WTC11 (cell line): Measurements from ENCODE around the gene DIP2A. TPM values are rescaled to one million over a fixed set of nuclear protein-coding genes. Genes with fewer than 3 reads are reported as not detected.

Source experiments
- ATAC-seq: fragments of 200-7000 bp; cut with Tn5 transposase; 2 replicates; pipeline ENCODE4 v1.10.0; 2021; ENCODE audit warnings: mild to moderate bottlenecking, moderate library complexity
- CTCF ChIA-PET: fragments of 300-600 bp; sonication (Branson Sonifier 250); formaldehyde crosslinking; loops from one replicate; lab custom pipeline; 2021; ENCODE audit warnings: antibody characterized with exemption; lab: Charles Lee
- POLR2A ChIA-PET: fragments of 350-600 bp; sonication (Branson Sonifier 250); formaldehyde crosslinking; loops from one replicate; lab custom pipeline; 2021; ENCODE audit warnings: antibody characterized with exemption; lab: Charles Lee
- DNase-seq: peaks from one replicate; pipeline ENCODE4 v3.0.0; 2021; ENCODE audit warnings: low spot score
- H3K27ac Mint-ChIP-seq: 2 replicates; pipeline ENCODE4 v1.8.0; 2021; ENCODE audit warnings: mixed read lengths
- H3K27me3 Mint-ChIP-seq: 2 replicates; pipeline ENCODE4 v1.8.0; 2021; ENCODE audit warnings: low read depth, mild to moderate bottlenecking, moderate library complexity, mixed read lengths
- H3K36me3 Mint-ChIP-seq: 2 replicates; pipeline ENCODE4 v1.8.0; 2021; ENCODE audit warnings: mixed read lengths
- H3K4me1 Mint-ChIP-seq: 2 replicates; pipeline ENCODE4 v1.8.0; 2022; ENCODE audit warnings: mixed read lengths
- H3K4me3 Mint-ChIP-seq: 2 replicates; pipeline ENCODE4 v1.8.0; 2021; ENCODE audit warnings: mild to moderate bottlenecking, moderate library complexity, mixed read lengths
- H3K9me3 Mint-ChIP-seq: 2 replicates; pipeline ENCODE4 v1.8.0; 2021; ENCODE audit warnings: mixed read lengths
- CREM ChIP-seq: sonication (generic); formaldehyde crosslinking; IDR thresholded peaks from 2 replicates; pipeline ENCODE4 v1.8.1; 2022; ENCODE audit warnings: mild to moderate bottlenecking, missing genetic modification reagents, moderate library complexity
- ELF4 ChIP-seq: sonication (generic); formaldehyde crosslinking; IDR thresholded peaks from 2 replicates; pipeline ENCODE4 v1.8.1; 2022; ENCODE audit warnings: low read depth, mild to moderate bottlenecking, moderate library complexity, missing genetic modification reagents
- EMX1 ChIP-seq: fragments of 250-450 bp; sonication (Bioruptor Pico); IDR thresholded peaks from 2 replicates; pipeline ENCODE4 v1.8.0; 2021; ENCODE audit warnings: mild to moderate bottlenecking
- ETV6 ChIP-seq: sonication (generic); formaldehyde crosslinking; IDR thresholded peaks from 2 replicates; pipeline ENCODE4 v1.8.1; 2022; ENCODE audit warnings: mild to moderate bottlenecking, missing genetic modification reagents
- FOXJ3 ChIP-seq: sonication (generic); formaldehyde crosslinking; IDR thresholded peaks from 2 replicates; pipeline ENCODE4 v1.9.0; 2021; ENCODE audit warnings: missing genetic modification reagents, mild to moderate bottlenecking, borderline replicate concordance
- GTF2I ChIP-seq: fragments of 250-450 bp; sonication (Bioruptor Pico); conservative IDR thresholded peaks from 2 replicates; pipeline ENCODE4 v1.4.0; 2021; ENCODE audit warnings: mild to moderate bottlenecking
- HMGA2 ChIP-seq: fragments of 250-450 bp; sonication (Bioruptor Pico); IDR thresholded peaks from 2 replicates; pipeline ENCODE4 v1.4.0; 2021; ENCODE audit warnings: mild to moderate bottlenecking, moderate library complexity
- MXD4 ChIP-seq: fragments of 250-450 bp; sonication (Bioruptor Pico); IDR thresholded peaks from 2 replicates; pipeline ENCODE4 v1.8.0; 2021; ENCODE audit warnings: mild to moderate bottlenecking, moderate library complexity, borderline replicate concordance
- NFATC4 ChIP-seq: fragments of 250-450 bp; sonication (Bioruptor Pico); IDR thresholded peaks from 2 replicates; pipeline ENCODE4 v1.9.0; 2021; ENCODE audit warnings: mild to moderate bottlenecking
- NFYB ChIP-seq: sonication (generic); formaldehyde crosslinking; conservative IDR thresholded peaks from 2 replicates; pipeline ENCODE4 v1.8.0; 2022; ENCODE audit warnings: low read depth, missing genetic modification reagents
- NR2C2 ChIP-seq: sonication (generic); formaldehyde crosslinking; IDR thresholded peaks from 2 replicates; pipeline ENCODE4 v1.8.0; 2022; ENCODE audit warnings: mild to moderate bottlenecking, missing genetic modification reagents
- OVOL2 ChIP-seq: fragments of 250-450 bp; sonication (Bioruptor Pico); IDR thresholded peaks from 2 replicates; pipeline ENCODE4 v1.9.0; 2021; ENCODE audit warnings: mild to moderate bottlenecking, borderline replicate concordance
- PRRX2 ChIP-seq: fragments of 250-450 bp; sonication (Bioruptor Pico); IDR thresholded peaks from 2 replicates; pipeline ENCODE4 v1.8.0; 2021; ENCODE audit warnings: mild to moderate bottlenecking
- SP1 ChIP-seq: sonication (generic); formaldehyde crosslinking; conservative IDR thresholded peaks from 2 replicates; pipeline ENCODE4 v1.8.1; 2022; ENCODE audit warnings: missing genetic modification reagents
- TEAD1 ChIP-seq: sonication (generic); formaldehyde crosslinking; IDR thresholded peaks from 2 replicates; pipeline ENCODE4 v1.8.0; 2022; ENCODE audit warnings: mild to moderate bottlenecking, missing genetic modification reagents
- ZNF263 ChIP-seq: sonication (generic); formaldehyde crosslinking; IDR thresholded peaks from 2 replicates; pipeline ENCODE4 v1.8.1; 2022; ENCODE audit warnings: low read depth, mild to moderate bottlenecking, moderate library complexity, missing genetic modification reagents
- ZNF396 ChIP-seq: fragments of 250-450 bp; sonication (Bioruptor Pico); IDR thresholded peaks from 2 replicates; pipeline ENCODE4 v1.8.0; 2021; ENCODE audit warnings: mild to moderate bottlenecking, moderate library complexity, borderline replicate concordance
- total RNA-seq: library from RNA; stranded (reverse); gene quantifications from 3 replicates; pipeline ENCODE4 v1.2.3, GENCODE V29; 2021
- TF ChIP-seq, protein P1 (sequence below): sonication (generic); formaldehyde crosslinking; IDR thresholded peaks from 2 replicates; pipeline ENCODE4 v1.8.0; 2022; ENCODE audit warnings: mild to moderate bottlenecking, missing genetic modification reagents
- TF ChIP-seq, protein P2 (sequence below): fragments of 250-450 bp; sonication (Bioruptor Pico); IDR thresholded peaks from 2 replicates; pipeline ENCODE4 v1.9.0; 2021; ENCODE audit warnings: mild to moderate bottlenecking, borderline replicate concordance
- TF ChIP-seq, protein P3 (sequence below): fragments of 250-450 bp; sonication (Bioruptor Pico); IDR thresholded peaks from 2 replicates; pipeline ENCODE4 v1.8.0; 2021; ENCODE audit warnings: mild to moderate bottlenecking
- TF ChIP-seq, protein P4 (sequence below): sonication (generic); formaldehyde crosslinking; IDR thresholded peaks from 2 replicates; pipeline ENCODE4 v1.8.1; 2023; ENCODE audit warnings: mild to moderate bottlenecking, moderate library complexity, missing genetic modification reagents
- TF ChIP-seq, protein P5 (sequence below): fragments of 250-450 bp; sonication (Bioruptor Pico); conservative IDR thresholded peaks from 2 replicates; pipeline ENCODE4 v1.9.0; 2021; ENCODE audit warnings: mild to moderate bottlenecking

Gene DIP2A
- total RNA-seq, 1 experiment from 2014 or later = 39.4 TPM

DNA sequence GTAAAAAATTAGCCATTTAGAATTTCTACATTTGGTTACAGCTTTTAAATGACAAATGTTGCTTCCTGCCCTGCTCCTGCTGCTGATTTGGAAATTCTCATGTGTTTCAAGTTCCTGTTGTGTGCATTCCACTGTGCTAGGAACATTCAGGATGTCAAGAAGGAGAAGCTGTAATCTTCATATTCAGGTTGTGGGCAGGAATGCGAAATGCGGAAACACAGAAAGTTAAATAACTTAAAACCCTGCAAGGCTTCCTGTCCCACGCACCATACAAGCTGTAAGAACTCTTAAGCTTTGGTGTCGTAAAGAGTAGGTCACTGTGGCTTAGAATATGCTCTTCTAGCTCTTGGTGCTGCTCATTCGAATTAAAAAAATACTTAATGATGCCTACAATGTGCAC is 93.6 kb downstream of the DIP2A start:
- ATAC-seq = no peak
- H3K27me3 Mint-ChIP-seq = no peaks in the 10 kb centered on the region
- no peaks in the 10 kb centered on the region for H3K4me1 Mint-ChIP-seq
- POLR2A ChIA-PET = no interaction called here
- TF ChIP-seq, protein P1, sequence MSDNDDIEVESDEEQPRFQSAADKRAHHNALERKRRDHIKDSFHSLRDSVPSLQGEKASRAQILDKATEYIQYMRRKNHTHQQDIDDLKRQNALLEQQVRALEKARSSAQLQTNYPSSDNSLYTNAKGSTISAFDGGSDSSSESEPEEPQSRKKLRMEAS = no peak
- TF ChIP-seq ZNF396 (no peak), ETV6 (CRISPR knock-in tag) (no peak), ELF4 (no peak)
- TF ChIP-seq, protein P2, sequence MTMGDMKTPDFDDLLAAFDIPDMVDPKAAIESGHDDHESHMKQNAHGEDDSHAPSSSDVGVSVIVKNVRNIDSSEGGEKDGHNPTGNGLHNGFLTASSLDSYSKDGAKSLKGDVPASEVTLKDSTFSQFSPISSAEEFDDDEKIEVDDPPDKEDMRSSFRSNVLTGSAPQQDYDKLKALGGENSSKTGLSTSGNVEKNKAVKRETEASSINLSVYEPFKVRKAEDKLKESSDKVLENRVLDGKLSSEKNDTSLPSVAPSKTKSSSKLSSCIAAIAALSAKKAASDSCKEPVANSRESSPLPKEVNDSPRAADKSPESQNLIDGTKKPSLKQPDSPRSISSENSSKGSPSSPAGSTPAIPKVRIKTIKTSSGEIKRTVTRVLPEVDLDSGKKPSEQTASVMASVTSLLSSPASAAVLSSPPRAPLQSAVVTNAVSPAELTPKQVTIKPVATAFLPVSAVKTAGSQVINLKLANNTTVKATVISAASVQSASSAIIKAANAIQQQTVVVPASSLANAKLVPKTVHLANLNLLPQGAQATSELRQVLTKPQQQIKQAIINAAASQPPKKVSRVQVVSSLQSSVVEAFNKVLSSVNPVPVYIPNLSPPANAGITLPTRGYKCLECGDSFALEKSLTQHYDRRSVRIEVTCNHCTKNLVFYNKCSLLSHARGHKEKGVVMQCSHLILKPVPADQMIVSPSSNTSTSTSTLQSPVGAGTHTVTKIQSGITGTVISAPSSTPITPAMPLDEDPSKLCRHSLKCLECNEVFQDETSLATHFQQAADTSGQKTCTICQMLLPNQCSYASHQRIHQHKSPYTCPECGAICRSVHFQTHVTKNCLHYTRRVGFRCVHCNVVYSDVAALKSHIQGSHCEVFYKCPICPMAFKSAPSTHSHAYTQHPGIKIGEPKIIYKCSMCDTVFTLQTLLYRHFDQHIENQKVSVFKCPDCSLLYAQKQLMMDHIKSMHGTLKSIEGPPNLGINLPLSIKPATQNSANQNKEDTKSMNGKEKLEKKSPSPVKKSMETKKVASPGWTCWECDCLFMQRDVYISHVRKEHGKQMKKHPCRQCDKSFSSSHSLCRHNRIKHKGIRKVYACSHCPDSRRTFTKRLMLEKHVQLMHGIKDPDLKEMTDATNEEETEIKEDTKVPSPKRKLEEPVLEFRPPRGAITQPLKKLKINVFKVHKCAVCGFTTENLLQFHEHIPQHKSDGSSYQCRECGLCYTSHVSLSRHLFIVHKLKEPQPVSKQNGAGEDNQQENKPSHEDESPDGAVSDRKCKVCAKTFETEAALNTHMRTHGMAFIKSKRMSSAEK (CRISPR knock-in tag) = no peak
- TF ChIP-seq, protein P3, sequence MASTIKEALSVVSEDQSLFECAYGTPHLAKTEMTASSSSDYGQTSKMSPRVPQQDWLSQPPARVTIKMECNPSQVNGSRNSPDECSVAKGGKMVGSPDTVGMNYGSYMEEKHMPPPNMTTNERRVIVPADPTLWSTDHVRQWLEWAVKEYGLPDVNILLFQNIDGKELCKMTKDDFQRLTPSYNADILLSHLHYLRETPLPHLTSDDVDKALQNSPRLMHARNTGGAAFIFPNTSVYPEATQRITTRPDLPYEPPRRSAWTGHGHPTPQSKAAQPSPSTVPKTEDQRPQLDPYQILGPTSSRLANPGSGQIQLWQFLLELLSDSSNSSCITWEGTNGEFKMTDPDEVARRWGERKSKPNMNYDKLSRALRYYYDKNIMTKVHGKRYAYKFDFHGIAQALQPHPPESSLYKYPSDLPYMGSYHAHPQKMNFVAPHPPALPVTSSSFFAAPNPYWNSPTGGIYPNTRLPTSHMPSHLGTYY (CRISPR knock-in tag) = no peak
- CTCF ChIA-PET = interaction anchor here (1.3 kb wide), 1 partner anchor 88 kb away, joined by 4 read pairs; no protein-coding TSS in a partner anchor
- DNase-seq = no peak
- H3K9me3 Mint-ChIP-seq = no peaks in the 10 kb centered on the region
- no peak overlapping the region for H3K27ac Mint-ChIP-seq
- H3K36me3 Mint-ChIP-seq = peaks cover 27% of the 10 kb centered on the region
- no peak overlapping the region for H3K4me3 Mint-ChIP-seq

DNA sequence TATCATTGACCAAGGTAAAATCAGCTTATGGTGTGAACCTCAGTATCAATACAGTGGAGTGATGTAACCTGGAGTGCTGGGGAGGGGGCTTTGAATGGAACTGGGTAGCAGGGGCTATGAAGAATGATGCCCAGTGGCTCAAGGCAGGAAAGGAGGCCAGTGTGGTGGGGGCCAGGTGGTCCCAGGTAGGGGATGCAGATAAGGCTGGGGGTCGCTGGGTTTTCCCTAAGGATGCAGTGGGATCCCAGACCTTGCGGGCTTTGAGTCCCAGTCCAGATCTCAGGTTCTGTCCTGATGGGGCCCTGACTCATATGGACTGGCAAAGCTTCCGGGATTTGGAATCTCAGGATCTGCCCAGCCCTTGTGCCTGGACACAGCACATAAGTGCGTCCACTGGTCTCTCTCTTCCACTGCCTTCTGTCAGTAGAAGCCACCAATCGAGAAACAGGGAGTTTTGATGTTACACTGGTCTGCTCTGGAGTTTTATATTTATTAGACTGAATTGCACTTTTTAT is 94.2 kb downstream of the DIP2A start:
- Mint-ChIP-seq H3K4me1 (no peaks in the 10 kb centered on the region), H3K9me3 (no peaks in the 10 kb centered on the region), H3K4me3 (no peak overlapping the region), H3K27ac (no peak overlapping the region), H3K36me3 (peaks cover 24% of the 10 kb centered on the region), H3K27me3 (no peaks in the 10 kb centered on the region)
- CTCF ChIA-PET = interaction anchor here (1.3 kb wide), 1 partner anchor 87 kb away, joined by 4 read pairs; no protein-coding TSS in a partner anchor
- POLR2A ChIA-PET = no interaction called here
- DNase-seq = no peak
- ATAC-seq = no peak
- TF ChIP-seq OVOL2 (CRISPR knock-in tag) (no peak), SP1 (CRISPR knock-in tag) (no peak), ELF4 (no peak), FOXJ3 (CRISPR knock-in tag) (no peak), GTF2I (CRISPR knock-in tag) (no peak), NFYB (CRISPR knock-in tag) (no peak), ZNF263 (CRISPR knock-in tag) (no peak), MXD4 (CRISPR knock-in tag) (no peak), NR2C2 (CRISPR knock-in tag) (no peak), NFATC4 (CRISPR knock-in tag) (no peak), CREM (CRISPR knock-in tag) (no peak), TEAD1 (CRISPR knock-in tag) (no peak), EMX1 (CRISPR knock-in tag) (no peak), HMGA2 (CRISPR knock-in tag) (no peak), PRRX2 (CRISPR knock-in tag) (no peak)
- TF ChIP-seq, protein P4, sequence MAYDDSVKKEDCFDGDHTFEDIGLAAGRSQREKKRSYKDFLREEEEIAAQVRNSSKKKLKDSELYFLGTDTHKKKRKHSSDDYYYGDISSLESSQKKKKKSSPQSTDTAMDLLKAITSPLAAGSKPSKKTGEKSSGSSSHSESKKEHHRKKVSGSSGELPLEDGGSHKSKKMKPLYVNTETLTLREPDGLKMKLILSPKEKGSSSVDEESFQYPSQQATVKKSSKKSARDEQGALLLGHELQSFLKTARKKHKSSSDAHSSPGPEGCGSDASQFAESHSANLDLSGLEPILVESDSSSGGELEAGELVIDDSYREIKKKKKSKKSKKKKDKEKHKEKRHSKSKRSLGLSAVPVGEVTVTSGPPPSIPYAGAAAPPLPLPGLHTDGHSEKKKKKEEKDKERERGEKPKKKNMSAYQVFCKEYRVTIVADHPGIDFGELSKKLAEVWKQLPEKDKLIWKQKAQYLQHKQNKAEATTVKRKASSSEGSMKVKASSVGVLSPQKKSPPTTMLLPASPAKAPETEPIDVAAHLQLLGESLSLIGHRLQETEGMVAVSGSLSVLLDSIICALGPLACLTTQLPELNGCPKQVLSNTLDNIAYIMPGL (CRISPR knock-in tag) = no peak
- TF ChIP-seq, protein P5, sequence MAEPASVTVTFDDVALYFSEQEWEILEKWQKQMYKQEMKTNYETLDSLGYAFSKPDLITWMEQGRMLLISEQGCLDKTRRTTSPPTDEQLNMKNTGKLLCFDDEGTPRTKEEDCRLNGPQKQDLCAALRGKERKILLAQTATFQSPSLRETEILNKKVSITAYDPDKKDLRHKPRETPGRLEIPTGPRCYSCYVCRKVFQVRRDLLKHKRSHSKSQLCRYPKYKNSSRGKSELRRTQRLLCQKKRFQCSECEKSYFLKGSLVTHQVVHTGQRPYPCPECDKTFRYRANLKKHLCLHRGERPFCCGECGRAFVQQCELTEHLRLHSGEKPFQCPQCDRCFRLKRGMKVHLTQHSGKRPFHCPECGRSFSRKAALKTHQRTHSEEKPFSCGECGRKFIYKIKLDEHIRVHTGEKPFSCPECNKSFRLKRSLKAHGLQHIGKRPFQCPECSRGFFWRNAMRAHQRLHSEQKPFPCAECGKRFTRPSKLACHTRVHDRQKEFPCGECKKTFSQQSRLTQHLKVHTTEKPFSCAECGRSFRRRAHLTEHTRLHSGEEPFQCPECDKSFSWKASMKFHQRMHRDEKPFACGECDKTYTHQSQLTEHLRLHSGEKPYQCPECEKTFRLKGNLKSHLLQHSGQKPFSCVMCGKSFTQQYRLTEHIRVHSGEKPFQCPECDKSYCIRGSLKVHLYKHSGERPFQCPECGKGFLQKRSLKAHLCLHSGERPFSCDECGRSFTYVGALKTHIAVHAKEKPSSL (CRISPR knock-in tag) = no peak
- TF ChIP-seq, protein P2 (CRISPR knock-in tag) = no peak
